H54 (cell line): ENCODE results near the gene ZP2.

Source experiments
- DNase-seq: peaks from one replicate; pipeline ENCODE4 v3.0.0; 2011; ENCODE audit warnings: low spot score, mixed read lengths; ENCODE audit not compliant: insufficient read length
- FAIRE-seq: peaks from 3 replicates; lab custom pipeline; 2011; peaks lifted over from hg19 to GRCh38; lab: Jason Lieb, UNC
- POLR2A ChIP-seq: IDR thresholded peaks from 2 replicates; pipeline ENCODE4 v1.6.1; 2011; ENCODE audit warnings: low read depth, mild to moderate bottlenecking, low read length

ZP2 gene

DNA sequence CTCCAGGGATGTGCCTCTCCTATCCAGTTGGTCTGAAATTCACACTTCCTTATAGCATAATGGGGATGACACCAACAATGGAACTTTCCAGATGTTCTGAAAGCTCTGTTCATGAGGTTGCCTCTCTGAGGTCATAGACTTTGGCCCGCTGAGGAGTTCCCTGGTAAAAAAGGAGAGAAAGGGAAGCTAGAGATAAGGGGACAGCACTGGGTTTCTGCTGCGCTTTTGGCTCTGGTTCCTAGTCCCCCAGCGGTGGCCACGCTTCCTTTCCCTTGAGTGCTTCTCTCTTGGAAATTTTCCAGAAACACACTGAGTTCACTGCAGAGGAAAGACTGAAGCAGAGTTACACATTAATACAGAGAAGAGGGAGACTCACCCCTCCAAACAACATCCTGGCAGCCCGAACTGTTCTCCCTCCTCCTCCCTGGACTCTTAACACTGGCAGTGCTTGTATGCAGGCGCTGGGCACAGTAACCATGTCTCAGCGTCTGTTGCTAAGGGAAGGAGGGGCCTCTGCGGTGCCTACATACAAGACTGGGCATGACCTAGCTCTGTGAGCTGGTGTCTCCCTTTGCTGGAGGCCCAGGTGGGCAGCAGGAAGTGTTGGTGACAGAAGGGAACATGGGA, 60.9 kb downstream of the ZP2 start, which contains the start of gene DNAH3:
Gene DNAH3, minus strand, starts transcription at position 472 of the 627 bp plus-strand sequence. CDS start 527 bp downstream, outside the sequence.
- TF ChIP-seq POLR2A, result no peak
- no peak for FAIRE-seq
- no peak for DNase-seq
